GM23248 (cell line): ENCODE measurements around the gene MACROD2.

Experiments
- EZH2 ChIP-seq: fragments of 200-600 bp; sonication (generic); IDR thresholded peaks from 2 replicates; pipeline ENCODE4 v1.6.1; 2018; ENCODE audit warnings: antibody characterized with exemption, mild to moderate bottlenecking; ENCODE audit not compliant: insufficient read depth, poor library complexity, severe bottlenecking
- EZH2phosphoT487 ChIP-seq: fragments of 200-600 bp; sonication (generic); IDR thresholded peaks from 2 replicates; pipeline ENCODE4 v1.6.1; 2018; ENCODE audit warnings: antibody characterized with exemption, moderate library complexity, mild to moderate bottlenecking, low read depth; ENCODE audit not compliant: insufficient read depth

DNA sequence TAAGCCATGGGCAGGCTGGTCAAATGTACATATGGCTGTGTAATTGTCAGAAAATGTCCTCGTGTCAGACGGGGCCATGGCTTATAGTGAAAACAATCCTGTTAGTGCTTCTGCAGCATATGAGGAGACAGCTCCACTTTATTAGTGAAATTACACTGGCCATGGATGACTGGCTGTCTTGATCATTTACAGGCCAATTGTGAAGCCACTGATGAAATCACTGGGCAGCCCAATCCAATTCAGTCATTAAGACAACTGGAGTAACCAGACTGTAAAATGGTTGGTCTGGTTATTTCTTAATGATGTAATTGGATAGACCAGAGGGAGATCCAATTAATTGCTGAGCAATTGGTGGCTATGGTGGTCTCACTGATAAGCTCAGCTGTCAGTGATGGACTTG lies 1828.4 kb downstream of the MACROD2 start:
- TF ChIP-seq EZH2: no peak
- TF ChIP-seq EZH2phosphoT487: no peak
